Cardiac muscle cell (in vitro differentiated cells and primary cell): ENCODE data around the gene NELL2. TPM values are rescaled to one million over a fixed set of nuclear protein-coding genes. Genes with fewer than 3 reads are reported as not detected.
A peak's percentile ranks its signal among the peaks of the same experiment; 100 is the strongest.

Experiments used
- DNase-seq, 2 donors: peaks; one replicate each; pipeline versions ENCODE4 v3.0.0 to v3.0.0-alpha.2; 2010 to 2017; ENCODE audit warnings: low read depth in 1 of 2, low spot score in 1 of 2
- H3K27ac ChIP-seq: fragments of 200-600 bp; sonication (generic); 2 replicates; pipeline ENCODE4 v1.5.1; 2016
- H3K27me3 ChIP-seq: fragments of 200-600 bp; sonication (generic); 2 replicates; pipeline ENCODE4 v1.6.0; 2016; ENCODE audit warnings: control low read depth
- H3K36me3 ChIP-seq: fragments of 200-600 bp; sonication (generic); 2 replicates; pipeline ENCODE4 v1.5.1; 2016; ENCODE audit warnings: control low read depth
- H3K4me1 ChIP-seq: fragments of 200-600 bp; sonication (generic); 2 replicates; pipeline ENCODE4 v1.8.1; 2017; ENCODE audit warnings: low read depth, mild to moderate bottlenecking, mixed run types
- H3K4me3 ChIP-seq: fragments of 200-600 bp; sonication (generic); 2 replicates; pipeline ENCODE4 v1.5.1; 2016; ENCODE audit warnings: mild to moderate bottlenecking
- H3K9me3 ChIP-seq: fragments of 200-600 bp; sonication (generic); 2 replicates; pipeline ENCODE4 v1.5.1; 2017; ENCODE audit warnings: low read depth, mild to moderate bottlenecking, control low read depth
- polyA plus RNA-seq: library from polyadenylated mRNA; unstranded; fragments of >200 nt; fragmentation: Nextera tagmentation; extraction: Ambion mirVana; gene quantifications from 2 replicates; pipeline ENCODE4 v1.2.1, GENCODE V29; 2016
- total RNA-seq: library from RNA; depleted of rRNA; stranded (reverse); fragments of >200 nt; gene quantifications from 2 replicates; pipeline ENCODE4 v1.2.3, GENCODE V29; 2016
- TF ChIP-seq, protein P1 (sequence below): IDR thresholded peaks from 2 replicates; pipeline ENCODE4 v1.5.1; 2012; ENCODE audit warnings: low read depth, mild to moderate bottlenecking, low read length

Gene NELL2
- total and polyA plus RNA-seq, 2 experiments from 2014 or later, result 1.6 to 3.3 TPM

DNA sequence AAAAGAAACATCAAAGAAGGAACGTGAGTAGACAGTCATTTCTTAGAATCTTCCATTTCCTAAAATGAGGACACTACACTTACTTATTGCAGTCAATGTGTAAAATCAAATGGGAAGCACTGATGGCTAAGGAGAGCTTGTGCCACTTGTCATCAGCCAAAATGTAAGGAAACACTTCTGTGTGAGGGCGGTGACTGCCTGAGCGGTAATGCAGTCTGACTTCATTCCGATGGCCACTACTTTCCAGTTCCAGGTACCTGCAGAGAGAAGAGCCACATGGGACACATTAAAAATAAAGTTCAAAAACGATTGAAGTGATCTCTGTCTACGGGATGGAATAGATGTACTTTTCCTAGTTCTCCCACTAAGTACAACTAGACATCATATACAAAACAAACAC, 96.3 kb downstream of the NELL2 start:
- no peaks in the 10 kb centered on the region for H3K4me1 ChIP-seq
- H3K9me3 ChIP-seq, result no peaks in the 10 kb centered on the region
- H3K27ac ChIP-seq, result no peak overlapping the region
- H3K27me3 ChIP-seq, result no peaks in the 10 kb centered on the region
- DNase-seq, result no peak
- TF ChIP-seq, protein P1, sequence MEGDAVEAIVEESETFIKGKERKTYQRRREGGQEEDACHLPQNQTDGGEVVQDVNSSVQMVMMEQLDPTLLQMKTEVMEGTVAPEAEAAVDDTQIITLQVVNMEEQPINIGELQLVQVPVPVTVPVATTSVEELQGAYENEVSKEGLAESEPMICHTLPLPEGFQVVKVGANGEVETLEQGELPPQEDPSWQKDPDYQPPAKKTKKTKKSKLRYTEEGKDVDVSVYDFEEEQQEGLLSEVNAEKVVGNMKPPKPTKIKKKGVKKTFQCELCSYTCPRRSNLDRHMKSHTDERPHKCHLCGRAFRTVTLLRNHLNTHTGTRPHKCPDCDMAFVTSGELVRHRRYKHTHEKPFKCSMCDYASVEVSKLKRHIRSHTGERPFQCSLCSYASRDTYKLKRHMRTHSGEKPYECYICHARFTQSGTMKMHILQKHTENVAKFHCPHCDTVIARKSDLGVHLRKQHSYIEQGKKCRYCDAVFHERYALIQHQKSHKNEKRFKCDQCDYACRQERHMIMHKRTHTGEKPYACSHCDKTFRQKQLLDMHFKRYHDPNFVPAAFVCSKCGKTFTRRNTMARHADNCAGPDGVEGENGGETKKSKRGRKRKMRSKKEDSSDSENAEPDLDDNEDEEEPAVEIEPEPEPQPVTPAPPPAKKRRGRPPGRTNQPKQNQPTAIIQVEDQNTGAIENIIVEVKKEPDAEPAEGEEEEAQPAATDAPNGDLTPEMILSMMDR, result no peak
- H3K36me3 ChIP-seq, result no peaks in the 10 kb centered on the region
- no peak overlapping the region for H3K4me3 ChIP-seq

DNA sequence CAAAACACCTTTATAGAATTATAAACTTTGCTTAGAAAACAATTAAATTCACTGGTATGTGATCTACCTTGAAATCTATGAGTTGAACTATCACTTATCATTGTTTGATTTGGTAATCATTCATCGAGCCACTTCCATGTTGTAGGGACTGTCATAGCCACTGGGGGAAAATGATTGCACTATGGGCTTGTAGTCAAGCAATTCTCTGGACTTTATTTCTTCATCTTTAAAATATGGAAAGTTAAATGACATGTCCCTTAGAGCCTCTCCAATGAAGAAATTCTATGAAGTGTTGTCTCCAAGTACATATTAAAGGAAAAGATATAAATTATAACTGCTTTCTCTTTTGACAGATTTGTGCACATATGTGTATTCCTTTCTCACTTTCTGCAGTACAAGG, 97.3 kb downstream of the NELL2 start:
- Histone ChIP-seq H3K9me3 (no peaks in the 10 kb centered on the region), H3K27me3 (no peaks in the 10 kb centered on the region), H3K27ac (no peak overlapping the region), H3K36me3 (no peaks in the 10 kb centered on the region), H3K4me3 (no peak overlapping the region), H3K4me1 (no peaks in the 10 kb centered on the region)
- TF ChIP-seq, protein P1, result no peak
- no peak for DNase-seq

DNA sequence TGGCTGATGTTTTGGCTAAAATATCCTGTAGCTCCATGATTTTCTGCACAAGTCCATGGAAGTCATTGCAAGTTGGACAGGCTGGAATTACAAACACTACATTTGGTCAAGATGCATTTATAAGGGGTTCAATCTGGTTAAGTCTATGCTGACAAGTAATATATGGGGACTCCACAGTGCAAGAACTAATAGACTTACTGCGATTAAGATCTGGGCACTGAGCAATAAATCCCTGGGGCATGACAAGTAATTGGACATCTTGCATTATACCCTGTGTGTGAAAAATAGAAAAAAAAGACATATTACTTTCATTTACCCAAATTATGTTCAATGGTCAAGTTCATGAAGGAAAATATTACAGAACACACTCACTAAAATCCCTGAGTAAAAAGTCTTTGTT, 99.1 kb downstream of the NELL2 start:
- TF ChIP-seq, protein P1, result no peak
- Histone ChIP-seq H3K4me3 (no peak overlapping the region), H3K4me1 (no peaks in the 10 kb centered on the region), H3K36me3 (no peaks in the 10 kb centered on the region), H3K9me3 (no peaks in the 10 kb centered on the region), H3K27ac (no peak overlapping the region), H3K27me3 (no peaks in the 10 kb centered on the region)
- DNase-seq, result no peak

GRCh38 chr12:44775901-44776300, 100.2 kb downstream of the NELL2 start:
- no peaks in the 10 kb centered on the region for H3K27me3 ChIP-seq
- H3K36me3 ChIP-seq, result no peaks in the 10 kb centered on the region
- no peak overlapping the region for H3K4me3 ChIP-seq
- DNase-seq, result no peak
- H3K4me1 ChIP-seq, result no peaks in the 10 kb centered on the region
- H3K27ac ChIP-seq, result no peak overlapping the region
- TF ChIP-seq, protein P1, result no peak
- no peaks in the 10 kb centered on the region for H3K9me3 ChIP-seq

DNA sequence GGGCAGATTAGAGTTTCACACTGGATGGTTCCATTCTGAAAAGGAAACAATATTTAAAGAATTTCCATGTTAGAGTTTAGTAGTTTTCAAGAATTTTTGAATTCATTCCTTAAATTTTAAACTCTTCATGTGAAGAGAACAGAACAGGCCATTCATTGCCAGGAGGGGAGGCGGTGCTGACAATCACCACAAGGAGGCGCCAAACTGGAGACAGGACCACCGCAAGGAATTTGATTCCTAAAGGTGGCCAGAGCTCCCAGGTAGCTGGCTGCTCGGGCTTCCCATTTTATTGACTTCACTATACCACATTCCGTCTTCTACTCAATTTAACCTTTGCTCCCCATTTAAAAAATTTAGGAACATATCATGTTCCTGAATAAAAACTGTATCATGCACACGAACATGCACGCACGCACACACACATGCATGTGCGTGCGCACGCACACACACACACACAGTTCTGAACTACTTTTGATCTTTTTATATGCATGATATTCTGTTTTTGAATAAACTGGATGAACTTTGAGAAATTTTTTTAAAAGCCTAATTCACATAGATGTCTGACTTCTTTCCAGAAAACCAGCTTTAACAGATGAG, 101.2 kb downstream of the NELL2 start:
- H3K4me3 ChIP-seq, result no peak overlapping the region
- H3K27ac ChIP-seq, result no peak overlapping the region
- DNase-seq, result peak; percentile 21 to 46
- no peaks in the 10 kb centered on the region for H3K9me3 ChIP-seq
- no peaks in the 10 kb centered on the region for H3K27me3 ChIP-seq
- TF ChIP-seq, protein P1, result peak; percentile 70
- no peaks in the 10 kb centered on the region for H3K36me3 ChIP-seq
- no peaks in the 10 kb centered on the region for H3K4me1 ChIP-seq
